Osteoblast (primary cell): Measurements from ENCODE around the gene CHRNE. TPM values are rescaled to one million over a fixed set of nuclear protein-coding genes. Genes with fewer than 3 reads are reported as not detected.
"Not testable (repeated sequence)": the region's sequence is repeated elsewhere in the genome, so short reads cannot be mapped to it uniquely, and the experiment has no call there.

Source experiments
- DNase-seq: peaks from one replicate; pipeline ENCODE4 v3.0.0; 2011; ENCODE audit warnings: low spot score, mixed read lengths; ENCODE audit not compliant: insufficient read length; ENCODE audit errors: missing footprints
- H2AFZ ChIP-seq: 2 replicates; pipeline ENCODE4 v1.6.0; 2011; ENCODE audit warnings: mild to moderate bottlenecking, low read length
- H3K27ac ChIP-seq: 2 replicates; pipeline ENCODE4 v1.5.1; 2011; ENCODE audit warnings: mild to moderate bottlenecking, low read depth, low read length, moderate library complexity
- H3K27me3 ChIP-seq: 2 replicates; pipeline ENCODE4 v1.6.0; 2012; ENCODE audit warnings: mild to moderate bottlenecking, control low read depth, inconsistent platforms, low read length, moderate library complexity; ENCODE audit not compliant: insufficient read depth
- H3K36me3 ChIP-seq: 2 replicates; pipeline ENCODE4 v1.5.1; 2011; ENCODE audit warnings: mild to moderate bottlenecking, low read length, control low read depth, moderate library complexity; ENCODE audit not compliant: insufficient read depth
- H3K4me1 ChIP-seq: 2 replicates; pipeline ENCODE4 v1.5.1; 2011; ENCODE audit warnings: mild to moderate bottlenecking, low read length, control low read depth, moderate library complexity; ENCODE audit not compliant: insufficient read depth
- H3K4me2 ChIP-seq: 2 replicates; pipeline ENCODE4 v1.6.0; 2011; ENCODE audit warnings: mild to moderate bottlenecking, low read length; ENCODE audit not compliant: insufficient read depth
- H3K4me3 ChIP-seq: fragments of 200-600 bp; sonication (generic); 3 replicates; pipeline ENCODE4 v1.5.1; 2012; ENCODE audit warnings: mild to moderate bottlenecking, low read length, inconsistent platforms; ENCODE audit not compliant: insufficient read depth
- H3K79me2 ChIP-seq: 2 replicates; pipeline ENCODE4 v1.6.0; 2012; ENCODE audit warnings: mild to moderate bottlenecking, low read length, control low read depth, inconsistent platforms; ENCODE audit not compliant: insufficient read depth
- H3K9me3 ChIP-seq: 2 replicates; pipeline ENCODE4 v1.5.1; 2011; ENCODE audit warnings: low read depth, low read length, control low read depth
- H4K20me1 ChIP-seq: 2 replicates; pipeline ENCODE4 v1.6.0; 2012; ENCODE audit warnings: mild to moderate bottlenecking, low read length, control low read depth; ENCODE audit not compliant: insufficient read depth
- total RNA-seq: library from RNA; depleted of rRNA; stranded (reverse); fragments of >200 nt; gene quantifications from 2 replicates; pipeline ENCODE4 v1.2.3, GENCODE V29; 2012
- TF ChIP-seq, protein P1 (sequence below): IDR thresholded peaks from 2 replicates; pipeline ENCODE4 v1.5.1; 2011; ENCODE audit warnings: mild to moderate bottlenecking, low read depth, low read length, moderate library complexity; ENCODE audit errors: extremely low read depth

CHRNE gene
- total RNA-seq, 1 donor: 1.4 TPM

DNA sequence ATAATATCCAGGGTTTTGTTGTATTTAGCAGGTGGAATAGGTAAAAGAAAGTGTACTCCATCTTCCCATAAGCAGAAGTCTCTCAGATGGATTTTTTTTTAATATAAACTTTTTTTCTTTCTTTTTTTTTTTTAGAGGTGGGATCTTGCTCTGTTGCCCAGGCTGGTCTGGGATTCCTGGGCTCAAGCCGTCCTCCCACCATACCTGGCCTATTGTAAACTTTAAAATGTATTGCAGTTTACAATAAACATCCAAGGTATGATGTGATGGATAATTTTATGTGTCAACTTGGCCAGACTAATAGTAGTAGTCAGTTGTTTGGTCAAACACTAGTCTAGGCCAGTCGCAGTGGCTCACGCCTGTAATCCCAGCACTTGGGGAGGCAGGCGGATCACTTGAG, 18.4 kb upstream of the CHRNE start:
- Histone ChIP-seq H4K20me1 (no peaks in the 10 kb centered on the region), H3K4me2 (no peak overlapping the region), H3K79me2 (no peaks in the 10 kb centered on the region), H3K4me3 (no peak overlapping the region), H3K9me3 (no peaks in the 10 kb centered on the region), H2AFZ (no peak overlapping the region), H3K27ac (no peak overlapping the region), H3K4me1 (peaks cover 13% of the 10 kb centered on the region), H3K36me3 (no peaks in the 10 kb centered on the region), H3K27me3 (no peaks in the 10 kb centered on the region)
- DNase-seq: no peak
- TF ChIP-seq, protein P1, sequence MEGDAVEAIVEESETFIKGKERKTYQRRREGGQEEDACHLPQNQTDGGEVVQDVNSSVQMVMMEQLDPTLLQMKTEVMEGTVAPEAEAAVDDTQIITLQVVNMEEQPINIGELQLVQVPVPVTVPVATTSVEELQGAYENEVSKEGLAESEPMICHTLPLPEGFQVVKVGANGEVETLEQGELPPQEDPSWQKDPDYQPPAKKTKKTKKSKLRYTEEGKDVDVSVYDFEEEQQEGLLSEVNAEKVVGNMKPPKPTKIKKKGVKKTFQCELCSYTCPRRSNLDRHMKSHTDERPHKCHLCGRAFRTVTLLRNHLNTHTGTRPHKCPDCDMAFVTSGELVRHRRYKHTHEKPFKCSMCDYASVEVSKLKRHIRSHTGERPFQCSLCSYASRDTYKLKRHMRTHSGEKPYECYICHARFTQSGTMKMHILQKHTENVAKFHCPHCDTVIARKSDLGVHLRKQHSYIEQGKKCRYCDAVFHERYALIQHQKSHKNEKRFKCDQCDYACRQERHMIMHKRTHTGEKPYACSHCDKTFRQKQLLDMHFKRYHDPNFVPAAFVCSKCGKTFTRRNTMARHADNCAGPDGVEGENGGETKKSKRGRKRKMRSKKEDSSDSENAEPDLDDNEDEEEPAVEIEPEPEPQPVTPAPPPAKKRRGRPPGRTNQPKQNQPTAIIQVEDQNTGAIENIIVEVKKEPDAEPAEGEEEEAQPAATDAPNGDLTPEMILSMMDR: no peak

- H3K27me3 ChIP-seq: no peaks in the 10 kb centered on the region
- H3K4me3 ChIP-seq: no peak overlapping the region
- no peak for DNase-seq
- peak overlapping the region; percentile 24 for H3K27ac ChIP-seq
- no peaks in the 10 kb centered on the region for H3K36me3 ChIP-seq
- H4K20me1 ChIP-seq: no peaks in the 10 kb centered on the region
- no peaks in the 10 kb centered on the region for H3K79me2 ChIP-seq
- peak overlapping the region; percentile 40 for H3K4me2 ChIP-seq
- no peak overlapping the region for H2AFZ ChIP-seq
- H3K9me3 ChIP-seq: no peaks in the 10 kb centered on the region
- peaks cover 13% of the 10 kb centered on the region for H3K4me1 ChIP-seq
- TF ChIP-seq, protein P1: no peak
Measured at GRCh38 chr17:4920351-4921048, 17.6 kb upstream of the CHRNE start.

- no peaks in the 10 kb centered on the region for H3K36me3 ChIP-seq
- H3K4me1 ChIP-seq: peaks cover 13% of the 10 kb centered on the region
- no peaks in the 10 kb centered on the region for H4K20me1 ChIP-seq
- no peak for DNase-seq
- H3K9me3 ChIP-seq: no peaks in the 10 kb centered on the region
- no peak overlapping the region for H3K4me3 ChIP-seq
- H3K27ac ChIP-seq: no peak overlapping the region
- no peaks in the 10 kb centered on the region for H3K79me2 ChIP-seq
- H3K4me2 ChIP-seq: peak overlapping the region; percentile 9
- no peak overlapping the region for H2AFZ ChIP-seq
- H3K27me3 ChIP-seq: no peaks in the 10 kb centered on the region
- TF ChIP-seq, protein P1: no peak
Measured at GRCh38 chr17:4919511-4920047, 16.7 kb upstream of the CHRNE start.

GRCh38 chr17:4914551-4914950, 11.7 kb upstream of the CHRNE start:
- H3K36me3 ChIP-seq, H2AFZ ChIP-seq, DNase-seq, H3K27me3 ChIP-seq, H3K79me2 ChIP-seq, H3K4me1 ChIP-seq, H3K9me3 ChIP-seq, H3K27ac ChIP-seq, H3K4me2 ChIP-seq, H3K4me3 ChIP-seq, H4K20me1 ChIP-seq: not testable (repeated sequence)
